Sigmoid colon (tissue), 7 donors: ENCODE measurements around the gene PCLO. TPM values are rescaled to one million over a fixed set of nuclear protein-coding genes. Genes with fewer than 3 reads are reported as not detected.

ENCODE experiments used
- DNase-seq: peaks from one replicate; pipeline ENCODE4 v3.0.0-alpha.2; 2019
- H3K27ac ChIP-seq, 4 donors: fragments of 200-600 bp; sonication (generic); one replicate each; pipeline ENCODE4 v1.5.1; 2016 to 2019; ENCODE audit warnings: mild to moderate bottlenecking in 1 of 4
- H3K27me3 ChIP-seq, 3 donors: fragments of 200-600 bp; sonication (generic); one replicate each; pipeline ENCODE4 v1.5.1; 2019; ENCODE audit warnings: mild to moderate bottlenecking in 1 of 3
- H3K36me3 ChIP-seq, 4 donors: fragments of 200-600 bp; sonication (generic); one replicate each; pipeline ENCODE4 v1.5.1; 2016 to 2019
- H3K4me1 ChIP-seq, 4 donors: fragments of 200-600 bp; sonication (generic); one replicate each; pipeline ENCODE4 v1.5.1; 2017 to 2019
- H3K4me3 ChIP-seq, 4 donors: fragments of 200-600 bp; sonication (generic); one replicate each; pipeline ENCODE4 v1.5.1; 2017 to 2019; ENCODE audit warnings: mild to moderate bottlenecking in 2 of 4, moderate library complexity in 1 of 4
- H3K9me3 ChIP-seq, 4 donors: fragments of 200-600 bp in 3 of 4; sonication (generic) in 3 of 4; one replicate each; pipeline versions ENCODE4 v1.5.1 to v1.6.1; 2013 to 2019
- EP300 ChIP-seq, 4 donors: sonication (generic); formaldehyde crosslinking; IDR thresholded peaks; one replicate each; pipeline ENCODE4 v1.6.1; 2017; ENCODE audit warnings: antibody characterized with exemption in 4 of 4
- POLR2A ChIP-seq, 2 donors: fragments of 450-650 bp; IDR thresholded peaks; one replicate each; pipeline ENCODE4 v1.6.1; 2016; ENCODE audit warnings: antibody characterized with exemption in 2 of 2, mild to moderate bottlenecking in 2 of 2, moderate library complexity in 2 of 2
- POLR2AphosphoS5 ChIP-seq, 4 donors: sonication (generic); formaldehyde crosslinking; IDR thresholded peaks; one replicate each; pipeline ENCODE4 v1.6.1; 2017; ENCODE audit warnings: antibody characterized with exemption in 4 of 4
- WGBS, 2 donors: extraction: QIAGEN DNeasy Blood & Tissue Kit; methylation state at CpG; one replicate each; pipeline ENCODE4 v1.1.7; 2013; 5-methylcytosine and 5-hydroxymethylcytosine counted together
- intact Hi-C: fragments of 100-400 bp; cut with DNase I; formaldehyde crosslinking; loops from one replicate; pipeline ENCODE4 v1.15.1; 2023
- polyA plus RNA-seq, 3 donors: library from polyadenylated mRNA; stranded (reverse); fragments of 200-250 nt; gene quantifications; one replicate each; pipeline ENCODE4 v1.2.3, GENCODE V29; 2013
- total RNA-seq, 4 donors: library from RNA; depleted of rRNA; stranded (reverse); fragments of >200 nt; gene quantifications; one replicate each; pipeline ENCODE4 v1.1.0, GENCODE V29; 2016
- TF ChIP-seq, protein P1 (sequence below), 4 experiments: fragments of 450-650 bp in 3 of 4; fragments of 200-600 bp in 1 of 4; IDR thresholded peaks; one replicate each; pipeline ENCODE4 v1.5.1; 2016 to 2019; ENCODE audit warnings: antibody characterized with exemption in 4 of 4, mild to moderate bottlenecking in 3 of 4, moderate library complexity in 2 of 4
- donor health status: healthy with polysubstance abuse.
- donor health status: Bipolar disorder and iron deficiency.
- donor health status: healthy.

Gene PCLO
- total and polyA plus RNA-seq, 7 donors: 1.4 to 6.1 (median 2.8) TPM

DNA sequence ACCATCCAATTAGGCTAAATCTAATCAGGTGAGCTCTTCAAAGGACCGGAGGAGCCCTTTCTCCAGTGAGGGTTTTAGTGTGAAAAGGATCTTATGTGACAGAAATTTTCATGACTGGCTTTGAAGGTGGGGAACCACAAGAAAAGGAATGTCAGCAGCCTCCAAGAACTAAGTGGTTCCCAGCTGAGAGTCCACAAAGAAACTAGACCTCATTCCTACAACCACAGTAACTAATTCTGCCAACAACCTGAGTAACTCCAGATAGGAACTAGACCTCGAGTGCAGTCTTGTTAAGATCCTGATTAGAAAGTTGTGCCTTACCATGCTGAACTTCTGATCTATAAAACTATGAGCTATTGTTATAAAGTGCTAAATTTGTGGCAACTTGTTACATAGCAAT lies 51.3 kb downstream of the PCLO start:
- intact Hi-C loops: no loop called here
- Histone ChIP-seq H3K4me3 (no peak overlapping the region), H3K27me3 (no peaks in the 10 kb centered on the region), H3K9me3 (no peaks in the 10 kb centered on the region), H3K36me3 (no peaks in the 10 kb centered on the region), H3K27ac (no peak overlapping the region), H3K4me1 (no peaks in the 10 kb centered on the region)
- 69 to 74% methylated on average over 2 of the region's 2 CpGs for WGBS, 2 donors
- DNase-seq: no peak
- TF ChIP-seq POLR2AphosphoS5 (IDR thresholded peaks at IDR 0.05) (no peak), EP300 (IDR thresholded peaks at IDR 0.05) (no peak), POLR2A (IDR thresholded peaks at IDR 0.05) (no peak)
- TF ChIP-seq, protein P1, sequence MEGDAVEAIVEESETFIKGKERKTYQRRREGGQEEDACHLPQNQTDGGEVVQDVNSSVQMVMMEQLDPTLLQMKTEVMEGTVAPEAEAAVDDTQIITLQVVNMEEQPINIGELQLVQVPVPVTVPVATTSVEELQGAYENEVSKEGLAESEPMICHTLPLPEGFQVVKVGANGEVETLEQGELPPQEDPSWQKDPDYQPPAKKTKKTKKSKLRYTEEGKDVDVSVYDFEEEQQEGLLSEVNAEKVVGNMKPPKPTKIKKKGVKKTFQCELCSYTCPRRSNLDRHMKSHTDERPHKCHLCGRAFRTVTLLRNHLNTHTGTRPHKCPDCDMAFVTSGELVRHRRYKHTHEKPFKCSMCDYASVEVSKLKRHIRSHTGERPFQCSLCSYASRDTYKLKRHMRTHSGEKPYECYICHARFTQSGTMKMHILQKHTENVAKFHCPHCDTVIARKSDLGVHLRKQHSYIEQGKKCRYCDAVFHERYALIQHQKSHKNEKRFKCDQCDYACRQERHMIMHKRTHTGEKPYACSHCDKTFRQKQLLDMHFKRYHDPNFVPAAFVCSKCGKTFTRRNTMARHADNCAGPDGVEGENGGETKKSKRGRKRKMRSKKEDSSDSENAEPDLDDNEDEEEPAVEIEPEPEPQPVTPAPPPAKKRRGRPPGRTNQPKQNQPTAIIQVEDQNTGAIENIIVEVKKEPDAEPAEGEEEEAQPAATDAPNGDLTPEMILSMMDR (IDR thresholded peaks at IDR 0.05): no peak

DNA sequence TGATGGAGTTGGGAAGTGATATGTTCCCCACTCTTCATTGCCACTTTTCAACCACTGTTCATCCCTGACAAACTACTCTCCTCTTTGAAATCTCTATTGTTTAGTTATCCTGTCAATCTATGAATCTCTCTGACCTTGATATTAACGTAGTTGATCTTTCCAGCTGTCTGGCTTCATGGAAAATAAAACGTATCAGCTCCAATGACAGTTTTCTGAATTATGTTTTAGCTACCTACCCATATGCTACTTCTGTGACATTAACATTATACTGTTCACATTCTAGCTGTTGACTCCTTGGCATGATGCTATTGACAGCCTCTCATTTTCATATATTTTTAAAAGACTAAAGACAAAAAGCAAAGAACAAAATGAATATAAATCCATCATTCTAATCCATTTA lies 53.3 kb downstream of the PCLO start:
- Histone ChIP-seq H3K36me3 (no peaks in the 10 kb centered on the region), H3K4me3 (no peak overlapping the region), H3K9me3 (no peaks in the 10 kb centered on the region), H3K4me1 (no peaks in the 10 kb centered on the region), H3K27ac (no peak overlapping the region), H3K27me3 (no peaks in the 10 kb centered on the region)
- DNase-seq: no peak
- intact Hi-C loops: no loop called here
- TF ChIP-seq POLR2AphosphoS5 (IDR thresholded peaks at IDR 0.05): no peak
- TF ChIP-seq, protein P1 (IDR thresholded peaks at IDR 0.05): no peak
- no peak for TF ChIP-seq POLR2A (IDR thresholded peaks at IDR 0.05)
- TF ChIP-seq EP300 (IDR thresholded peaks at IDR 0.05): no peak
- 69 to 76% methylated on average over 2 of the region's 2 CpGs for WGBS, 2 donors

DNA sequence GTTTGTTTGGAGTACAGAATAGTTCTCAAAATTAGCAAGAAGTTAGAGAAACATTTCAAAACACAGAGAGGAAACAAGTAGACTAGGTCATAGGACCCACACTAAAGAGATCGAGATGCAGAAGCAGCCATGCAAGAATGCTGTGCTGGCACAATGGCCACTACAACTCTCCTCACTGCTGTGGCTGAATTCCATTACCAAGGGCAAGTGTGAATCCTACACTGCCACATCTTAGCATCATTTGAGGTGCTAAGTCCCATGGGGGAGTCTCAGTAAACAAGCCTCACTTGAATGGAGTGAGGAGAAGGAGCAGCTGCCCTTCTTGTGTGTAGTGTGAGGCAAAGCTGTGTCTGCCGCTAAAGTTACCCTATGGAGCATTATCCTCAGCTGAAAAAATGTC lies 56.7 kb downstream of the PCLO start:
- intact Hi-C loops: no loop called here
- no peak for TF ChIP-seq POLR2A (IDR thresholded peaks at IDR 0.05)
- WGBS, 2 donors: 0 to 75% methylated on average over 2 of the region's 2 CpGs

DNA sequence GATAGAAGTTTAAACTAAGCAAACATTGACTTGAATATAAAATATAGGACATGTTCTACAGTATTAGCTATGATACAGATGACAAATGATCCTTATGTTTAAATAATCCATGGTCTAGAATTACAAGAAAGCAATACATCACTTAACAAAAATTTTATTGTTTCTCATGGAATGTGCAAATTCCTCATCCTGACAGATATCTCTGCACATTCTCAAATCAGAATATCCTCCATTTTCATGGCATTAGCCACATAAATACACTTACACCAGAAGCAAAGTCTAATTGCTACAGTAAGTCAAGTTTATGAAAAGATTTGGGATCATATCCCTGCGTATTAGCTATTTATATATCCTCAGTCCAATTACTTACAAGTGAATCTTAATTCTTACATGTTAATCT lies 57.6 kb downstream of the PCLO start:
- intact Hi-C loops: no loop called here
- WGBS, 2 donors: 79 to 95% methylated on average over 1 of the region's 1 CpG
- DNase-seq: no peak
- H3K9me3 ChIP-seq: no peaks in the 10 kb centered on the region
- H3K4me1 ChIP-seq: no peaks in the 10 kb centered on the region
- H3K36me3 ChIP-seq: no peaks in the 10 kb centered on the region
- no peak overlapping the region for H3K27ac ChIP-seq
- no peaks in the 10 kb centered on the region for H3K27me3 ChIP-seq
- no peak for TF ChIP-seq POLR2AphosphoS5 (IDR thresholded peaks at IDR 0.05)
- TF ChIP-seq POLR2A (IDR thresholded peaks at IDR 0.05): no peak
- TF ChIP-seq, protein P1 (IDR thresholded peaks at IDR 0.05): no peak
- no peak for TF ChIP-seq EP300 (IDR thresholded peaks at IDR 0.05)
- H3K4me3 ChIP-seq: no peak overlapping the region

More for the DNA sequence above, 56.7 kb downstream of the PCLO start:
- Histone ChIP-seq H3K9me3 (no peaks in the 10 kb centered on the region), H3K36me3 (no peaks in the 10 kb centered on the region), H3K4me3 (no peak overlapping the region), H3K4me1 (no peaks in the 10 kb centered on the region), H3K27me3 (no peaks in the 10 kb centered on the region), H3K27ac (no peak overlapping the region)
- no peak for DNase-seq

DNA sequence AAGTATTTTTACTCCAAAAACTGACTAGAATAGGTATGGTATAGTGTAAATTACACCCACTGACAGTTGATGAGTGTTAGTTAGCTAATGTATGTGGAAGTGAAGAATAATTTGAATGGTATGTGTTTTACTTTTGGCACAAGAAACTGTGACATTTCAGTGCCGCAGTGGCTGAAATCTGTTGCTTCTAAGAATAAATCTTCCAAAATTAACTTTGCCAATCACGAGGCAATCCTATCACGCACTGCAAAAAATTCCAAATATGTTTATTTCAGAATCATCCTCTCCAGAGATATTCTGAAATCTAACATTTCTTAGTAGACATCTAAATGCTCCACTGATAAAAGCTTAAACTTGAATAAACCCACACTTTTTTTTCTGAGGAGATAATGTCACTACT lies 61.2 kb downstream of the PCLO start:
- WGBS, 2 donors: 88 to 93% methylated on average over 3 of the region's 3 CpGs
- H3K4me1 ChIP-seq: no peaks in the 10 kb centered on the region
- intact Hi-C loops: no loop called here

More for the DNA sequence above, 61.2 kb downstream of the PCLO start:
- TF ChIP-seq, protein P1 (IDR thresholded peaks at IDR 0.05): no peak
- no peak for TF ChIP-seq POLR2A (IDR thresholded peaks at IDR 0.05)
- no peak for TF ChIP-seq POLR2AphosphoS5 (IDR thresholded peaks at IDR 0.05)
- no peak for TF ChIP-seq EP300 (IDR thresholded peaks at IDR 0.05)
- no peak for DNase-seq
- H3K27me3 ChIP-seq: no peaks in the 10 kb centered on the region
- H3K36me3 ChIP-seq: no peaks in the 10 kb centered on the region
- H3K27ac ChIP-seq: no peak overlapping the region
- no peak overlapping the region for H3K4me3 ChIP-seq
- H3K9me3 ChIP-seq: no peaks in the 10 kb centered on the region
